H1 (cell line): Measurements from ENCODE around the gene SYNJ2. TPM values are rescaled to one million over a fixed set of nuclear protein-coding genes. Genes with fewer than 3 reads are reported as not detected.

Experiments used
- CTCF ChIA-PET: fragments of 300-600 bp; sonication (Branson Sonifier 250); formaldehyde crosslinking; loops from one replicate; lab custom pipeline; 2021; ENCODE audit not compliant: partially characterized antibody; lab: Charles Lee
- POLR2A ChIA-PET: fragments of 300-600 bp; sonication (Branson Sonifier 250); formaldehyde crosslinking; loops from one replicate; lab custom pipeline; 2021; ENCODE audit warnings: inconsistent platforms; ENCODE audit not compliant: partially characterized antibody; lab: Charles Lee
- DNase-seq, 2 experiments: peaks; one replicate each; pipeline versions ENCODE4 v3.0.0 to v3.0.0-alpha.2; 2010 to 2022; ENCODE audit warnings: low spot score in 2 of 2, low read depth in 1 of 2, mixed read lengths in 1 of 2
- FAIRE-seq: peaks from 2 replicates; lab custom pipeline; 2011; peaks lifted over from hg19 to GRCh38; lab: Jason Lieb, UNC
- H2AFZ ChIP-seq: 2 replicates; pipeline ENCODE4 v1.8.1; 2012; ENCODE audit warnings: low read length, inconsistent platforms
- H2AK5ac ChIP-seq: 2 replicates; pipeline ENCODE4 v1.6.1; 2013; ENCODE audit warnings: low read depth, low read length
- H2BK120ac ChIP-seq: replicated peaks from 2 replicates; pipeline ENCODE3; 2013; ENCODE audit warnings: low read depth, low read length, inconsistent platforms
- H2BK12ac ChIP-seq: 2 replicates; pipeline ENCODE4 v1.6.1; 2013; ENCODE audit warnings: low read depth, low read length
- H2BK15ac ChIP-seq: 2 replicates; pipeline ENCODE4 v1.6.1; 2013; ENCODE audit warnings: low read length
- H2BK20ac ChIP-seq: 2 replicates; pipeline ENCODE4 v1.6.1; 2013; ENCODE audit warnings: low read length
- H2BK5ac ChIP-seq: 2 replicates; pipeline ENCODE4 v1.6.1; 2013; ENCODE audit warnings: low read depth, low read length
- H3K14ac ChIP-seq: 2 replicates; pipeline ENCODE4 v1.6.1; 2013; ENCODE audit warnings: inconsistent platforms; ENCODE audit not compliant: insufficient read length
- H3K18ac ChIP-seq: 2 replicates; pipeline ENCODE4 v1.6.1; 2013; ENCODE audit warnings: low read length; ENCODE audit errors: extremely low read depth
- H3K23ac ChIP-seq: 2 replicates; pipeline ENCODE4 v1.6.1; 2013; ENCODE audit warnings: inconsistent platforms; ENCODE audit not compliant: insufficient read length
- H3K23me2 ChIP-seq: 2 replicates; pipeline ENCODE4 v1.6.1; 2013; ENCODE audit warnings: low read depth, low read length
- H3K27ac ChIP-seq: 2 replicates; pipeline ENCODE4 v1.6.1; 2011; ENCODE audit warnings: low read depth, low read length, inconsistent platforms
- H3K27me3 ChIP-seq, 4 experiments: replicated peaks in 1 of 4; 1 replicate in 1 of 4; 2 replicates in 3 of 4; pipeline versions ENCODE4 v1.6.1 to v1.8.1; 2011 to 2013; ENCODE audit warnings: low read length in 3 of 4, mild to moderate bottlenecking in 3 of 4, inconsistent platforms in 2 of 4, mixed read lengths in 2 of 4, moderate library complexity in 1 of 4; ENCODE audit not compliant: control insufficient read depth in 3 of 4, insufficient read depth in 3 of 4; ENCODE audit errors: extremely low read depth in 1 of 4
- H3K36me3 ChIP-seq, 4 experiments: 2 replicates each; pipeline versions ENCODE4 v1.6.1 to v1.8.1; 2011 to 2013; ENCODE audit warnings: mild to moderate bottlenecking in 4 of 4, low read length in 3 of 4, moderate library complexity in 2 of 4, control low read depth in 1 of 4, inconsistent platforms in 1 of 4; ENCODE audit not compliant: insufficient read depth in 4 of 4, control insufficient read depth in 2 of 4
- H3K4ac ChIP-seq: replicated peaks from 2 replicates; pipeline ENCODE3; 2013; ENCODE audit warnings: low read length, low read depth, mixed read lengths, inconsistent platforms; ENCODE audit not compliant: insufficient read length
- H3K4me1 ChIP-seq, 4 experiments: replicated peaks in 1 of 4; 1 replicate in 1 of 4; 2 replicates in 3 of 4; pipeline versions ENCODE4 v1.6.1 to v1.8.1; 2011 to 2013; ENCODE audit warnings: low read length in 3 of 4, inconsistent platforms in 2 of 4, mixed read lengths in 1 of 4; ENCODE audit not compliant: insufficient read depth in 4 of 4, control insufficient read depth in 3 of 4
- H3K4me2 ChIP-seq, 2 experiments: 2 replicates each; pipeline versions ENCODE4 v1.6.1 to v1.8.1; 2011 to 2013; ENCODE audit warnings: low read depth in 2 of 2, low read length in 2 of 2, control low read depth in 1 of 2, inconsistent platforms in 1 of 2, mild to moderate bottlenecking in 1 of 2; ENCODE audit not compliant: insufficient read depth in 1 of 2
- H3K4me3 ChIP-seq, 4 experiments: fragments of 200-600, 300-600 bp in 1 of 4; sonication (generic), shearing (Covaris generic), sonication (Bioruptor Twin) in 1 of 4; 2 replicates each; pipeline versions ENCODE4 v1.5.1 to v1.8.1; 2011 to 2016; ENCODE audit warnings: low read length in 4 of 4, low read depth in 3 of 4, control low read depth in 2 of 4, inconsistent platforms in 2 of 4, mild to moderate bottlenecking in 2 of 4, mixed read lengths in 1 of 4, moderate library complexity in 1 of 4; ENCODE audit not compliant: insufficient read depth in 2 of 4; ENCODE audit errors: extremely low read depth in 1 of 4
- H3K56ac ChIP-seq: replicated peaks from 2 replicates; pipeline ENCODE3; 2013; ENCODE audit warnings: low read depth, mild to moderate bottlenecking, mixed read lengths, low read length, inconsistent platforms; ENCODE audit not compliant: insufficient read length
- H3K79me1 ChIP-seq: 2 replicates; pipeline ENCODE4 v1.6.1; 2013; ENCODE audit warnings: low read depth, low read length, control low read depth
- H3K79me2 ChIP-seq, 2 experiments: 2 replicates each; pipeline versions ENCODE4 v1.6.1 to v1.8.1; 2012 to 2013; ENCODE audit warnings: low read length in 2 of 2, mild to moderate bottlenecking in 2 of 2, inconsistent platforms in 1 of 2; ENCODE audit not compliant: insufficient read depth in 2 of 2, control insufficient read depth in 1 of 2
- H3K9ac ChIP-seq, 4 experiments: replicated peaks in 1 of 4; 1 replicate in 1 of 4; 2 replicates in 3 of 4; pipeline versions ENCODE4 v1.6.1 to v1.8.1; 2011 to 2013; ENCODE audit warnings: low read depth in 3 of 4, low read length in 3 of 4, control low read depth in 2 of 4, mild to moderate bottlenecking in 2 of 4, moderate library complexity in 2 of 4, inconsistent platforms in 1 of 4; ENCODE audit errors: extremely low read depth in 1 of 4
- H3K9me3 ChIP-seq, 2 experiments: 2 replicates each; pipeline versions ENCODE4 v1.6.1 to v1.8.1; 2012 to 2013; ENCODE audit warnings: mild to moderate bottlenecking in 2 of 2, moderate library complexity in 2 of 2, control low read depth in 1 of 2, inconsistent platforms in 1 of 2, low read depth in 1 of 2, low read length in 1 of 2, mixed read lengths in 1 of 2; ENCODE audit not compliant: insufficient read depth in 2 of 2
- H4K20me1 ChIP-seq, 2 experiments: replicated peaks in 1 of 2; 2 replicates each; pipeline versions ENCODE3 to v1.8.1; 2011 to 2013; ENCODE audit warnings: inconsistent platforms in 2 of 2, low read length in 2 of 2, mild to moderate bottlenecking in 1 of 2; ENCODE audit not compliant: insufficient read depth in 2 of 2, control insufficient read depth in 1 of 2
- H4K5ac ChIP-seq: 2 replicates; pipeline ENCODE4 v1.6.1; 2013; ENCODE audit warnings: low read length, low read depth, mixed read lengths, inconsistent platforms; ENCODE audit not compliant: insufficient read length
- H4K8ac ChIP-seq: 2 replicates; pipeline ENCODE4 v1.8.0; 2013; ENCODE audit warnings: mild to moderate bottlenecking, moderate library complexity, low read length, inconsistent platforms; ENCODE audit not compliant: insufficient read depth; ENCODE audit errors: extremely low read depth
- H4K91ac ChIP-seq: replicated peaks from 2 replicates; pipeline ENCODE3; 2013; ENCODE audit warnings: low read length, mixed read lengths, inconsistent platforms; ENCODE audit not compliant: insufficient read length
- ASH2L ChIP-seq: fragments of 200-600, 300-600 bp; sonication (generic); IDR thresholded peaks from one replicate; pipeline ENCODE4 v1.7.1; 2017; ENCODE audit warnings: low read length
- EGR1 ChIP-seq: IDR thresholded peaks from 2 replicates; pipeline ENCODE4 v1.6.1; 2011; ENCODE audit warnings: low read depth, low read length, borderline replicate concordance
- HDAC6 ChIP-seq: IDR thresholded peaks from one replicate; pipeline ENCODE4 v1.7.1; 2012; ENCODE audit warnings: low read depth, mild to moderate bottlenecking, inconsistent platforms, low read length, moderate library complexity
- KDM1A ChIP-seq: fragments of 200-600, 300-600 bp; sonication (generic); IDR thresholded peaks from 2 replicates; pipeline ENCODE4 v1.7.1; 2016; ENCODE audit warnings: mild to moderate bottlenecking, low read length, borderline replicate concordance
- TAF1 ChIP-seq: IDR thresholded peaks from 2 replicates; pipeline ENCODE4 v1.6.1; 2011; ENCODE audit warnings: mild to moderate bottlenecking, low read depth, low read length
- WGBS, 2 experiments: shearing (Covaris generic) in 1 of 2; methylation state at CpG; one replicate each; pipeline versions ENCODE4 v1.1.6 to v1.1.7; 2013 to 2015; ENCODE audit warnings: low lambda C conversion rate in 2 of 2, mixed read lengths in 2 of 2, inconsistent platforms in 1 of 2, low coverage in 1 of 2, missing lambda C conversion rate in 1 of 2; ENCODE audit not compliant: insufficient replicate concordance in 2 of 2, insufficient coverage in 1 of 2, insufficient read length in 1 of 2; ENCODE audit errors: extremely low coverage in 1 of 2, missing lambda C conversion rate in 1 of 2; 5-methylcytosine and 5-hydroxymethylcytosine counted together
- polyA plus RNA-seq, 7 experiments: library from polyadenylated mRNA; depleted of rRNA in 3 of 7; stranded (reverse) in 5 of 7; unstranded in 2 of 7; fragments of >200 nt in 5 of 7; fragments of 200-250 nt in 2 of 7; gene quantifications; 1 replicate in 5 of 7; 2 replicates in 1 of 7; 4 replicates in 1 of 7; pipeline versions ENCODE4 v1.2.1 to v1.2.3, GENCODE V29; 2011 to 2013; ENCODE audit warnings: missing spikeins in 2 of 7, mixed read lengths in 2 of 7
- total RNA-seq: library from RNA; stranded (reverse); fragmentation: NEBNext Ultra II Directional; extraction: Animal tissue kit (Norgen Biotek cat#: 25700); gene quantifications from 2 replicates; pipeline ENCODE4 v1.2.1, GENCODE V29; 2021
- TF ChIP-seq, protein P1 (sequence below), 3 experiments: IDR thresholded peaks; 1 replicate in 2 of 3; 2 replicates in 1 of 3; pipeline versions ENCODE4 v1.5.1 to v1.6.1; 2011; ENCODE audit warnings: low read length in 3 of 3, mild to moderate bottlenecking in 3 of 3, inconsistent platforms in 2 of 3, low read depth in 1 of 3, moderate library complexity in 1 of 3; ENCODE audit not compliant: insufficient read depth in 1 of 3; ENCODE audit errors: control extremely low read depth in 1 of 3
- TF ChIP-seq, protein P2 (sequence below): IDR thresholded peaks from 2 replicates; pipeline ENCODE4 v1.6.1; 2012; ENCODE audit warnings: inconsistent platforms

SYNJ2 gene
- total and polyA plus RNA-seq, 2 of the 8 experiments (the other 6 are each of a cell fraction or from before 2014, with no cell fraction given), result 3.7 to 13.9 TPM

DNA sequence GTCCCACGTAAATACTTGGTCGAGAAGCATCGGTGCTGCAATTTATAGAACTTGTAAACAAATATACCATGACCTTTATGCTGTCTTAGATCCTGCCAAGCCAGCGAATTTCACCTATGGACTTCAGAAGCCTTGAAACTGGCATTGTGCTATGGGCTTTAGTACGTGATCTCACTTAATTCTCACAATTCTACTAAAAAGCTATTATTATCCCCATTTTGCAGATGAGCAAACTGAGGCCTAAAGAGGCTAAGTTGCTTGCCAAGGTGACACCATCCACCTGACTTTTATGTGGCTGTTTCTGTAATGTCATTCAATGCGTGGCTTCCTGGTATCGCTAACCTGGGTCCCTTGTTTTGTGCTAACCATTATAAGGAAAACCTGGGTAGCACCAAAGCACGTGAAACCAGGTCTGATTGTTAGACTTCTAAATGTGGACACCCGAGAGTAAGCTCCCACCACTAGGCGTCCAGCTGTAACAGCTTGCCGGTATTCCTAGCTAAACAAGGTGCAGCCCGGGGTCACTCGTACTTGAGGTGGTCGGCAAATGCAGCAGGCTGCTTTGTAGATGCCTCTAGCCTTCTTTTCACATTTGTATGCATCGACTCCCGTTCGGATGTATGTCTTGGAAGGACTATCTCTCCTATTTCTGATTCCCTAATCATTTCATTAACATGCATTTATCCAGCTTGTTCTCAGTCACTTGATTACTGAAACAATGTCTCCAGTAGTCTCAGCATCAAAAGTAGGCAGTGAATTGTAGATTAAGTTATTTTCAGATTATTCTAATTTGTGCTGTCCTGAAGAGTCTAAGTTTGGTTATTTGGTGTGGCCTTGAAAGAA, 1.1 kb downstream of the SYNJ2 start:
- H3K4me1 ChIP-seq, result peaks cover 4 to 24% (median 20%) of the 10 kb centered on the region in 4 experiments
- no peak overlapping the region for H3K9ac ChIP-seq
- no peak overlapping the region for H3K27ac ChIP-seq
- H4K91ac ChIP-seq, result no peak overlapping the region
- POLR2A ChIA-PET, result interaction anchor here (0.8 to 3.5 kb wide), 4 partner anchors 9 to 177 kb away, joined by 3 to 12 read pairs (median 4); no protein-coding TSS in a partner anchor
- no peak overlapping the region for H2AFZ ChIP-seq
- peak overlapping the region; percentile 78; the same call in 1 of the 2 replicates for H2BK12ac ChIP-seq
- no peaks in the 10 kb centered on the region for H3K9me3 ChIP-seq
- H2AK5ac ChIP-seq, result 0 out of 2 replicates have a peak overlapping the region, but pooled peaks have one; percentile 14
- H2BK15ac ChIP-seq, result no peak overlapping the region
- H3K18ac ChIP-seq, result no peak overlapping the region
- H3K4me3 ChIP-seq, result peak overlapping the region; percentile 50 to 81 (median 62); a peak in 7 of 8 replicates
- no peaks in the 10 kb centered on the region; the same call in 1 of the 2 replicates for H3K79me1 ChIP-seq
- H3K36me3 ChIP-seq, result no peaks in the 10 kb centered on the region
- WGBS, 2 experiments, result 66% methylated on average over 17 of the region's 17 CpGs; no CpG with 5 or more reads in 1 of the 2 experiments
- FAIRE-seq (no peak), DNase-seq (no peak)
- CTCF ChIA-PET, result interaction anchor here (0.7 to 2.6 kb wide), 11 partner anchors 12 to 89 kb away, joined by 3 to 12 read pairs (median 4); no protein-coding TSS in a partner anchor
- H4K5ac ChIP-seq, result no peak overlapping the region
- H3K23ac ChIP-seq, result no peak overlapping the region
- no peak overlapping the region for H3K56ac ChIP-seq
- H4K20me1 ChIP-seq, result no peaks in the 10 kb centered on the region
- 0 out of 2 replicates have a peak overlapping the region, but pooled peaks have one; percentile 31 for H2BK5ac ChIP-seq
- H3K27me3 ChIP-seq, result peaks cover 0 to 16% (median 11%) of the 10 kb centered on the region in 4 experiments; a peak in 5 of 7 replicates
- peak overlapping the region; percentile 24; the same call in 1 of the 2 replicates for H2BK20ac ChIP-seq
- no peak overlapping the region for H3K14ac ChIP-seq
- peaks cover 0 to 25% of the 10 kb centered on the region in 2 experiments; a peak in 2 of 4 replicates for H3K79me2 ChIP-seq
- no peak overlapping the region for H4K8ac ChIP-seq
- H3K23me2 ChIP-seq, result peaks cover 5% of the 10 kb centered on the region; the same call in 1 of the 2 replicates
- H2BK120ac ChIP-seq, result no peak overlapping the region
- peak overlapping the region; percentile 65 to 89 for H3K4me2 ChIP-seq
- H3K4ac ChIP-seq, result no peak overlapping the region
- TF ChIP-seq EGR1, result 0 out of 2 replicates have a peak, but pooled peaks have one; percentile 27
- no peak for TF ChIP-seq TAF1
- TF ChIP-seq, protein P1, sequence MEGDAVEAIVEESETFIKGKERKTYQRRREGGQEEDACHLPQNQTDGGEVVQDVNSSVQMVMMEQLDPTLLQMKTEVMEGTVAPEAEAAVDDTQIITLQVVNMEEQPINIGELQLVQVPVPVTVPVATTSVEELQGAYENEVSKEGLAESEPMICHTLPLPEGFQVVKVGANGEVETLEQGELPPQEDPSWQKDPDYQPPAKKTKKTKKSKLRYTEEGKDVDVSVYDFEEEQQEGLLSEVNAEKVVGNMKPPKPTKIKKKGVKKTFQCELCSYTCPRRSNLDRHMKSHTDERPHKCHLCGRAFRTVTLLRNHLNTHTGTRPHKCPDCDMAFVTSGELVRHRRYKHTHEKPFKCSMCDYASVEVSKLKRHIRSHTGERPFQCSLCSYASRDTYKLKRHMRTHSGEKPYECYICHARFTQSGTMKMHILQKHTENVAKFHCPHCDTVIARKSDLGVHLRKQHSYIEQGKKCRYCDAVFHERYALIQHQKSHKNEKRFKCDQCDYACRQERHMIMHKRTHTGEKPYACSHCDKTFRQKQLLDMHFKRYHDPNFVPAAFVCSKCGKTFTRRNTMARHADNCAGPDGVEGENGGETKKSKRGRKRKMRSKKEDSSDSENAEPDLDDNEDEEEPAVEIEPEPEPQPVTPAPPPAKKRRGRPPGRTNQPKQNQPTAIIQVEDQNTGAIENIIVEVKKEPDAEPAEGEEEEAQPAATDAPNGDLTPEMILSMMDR (IDR thresholded peaks at IDR 0.05; ENCODE audit: control extremely low read depth in 1 of 3, insufficient read depth in 1 of 3, low read depth in 1 of 3, low read length in 3 of 3), result peak in 1 of 3 experiments; percentile 25; a peak in 1 of 4 replicates
- no peak for TF ChIP-seq ASH2L
- TF ChIP-seq KDM1A, result peak; percentile 98
- TF ChIP-seq, protein P2, sequence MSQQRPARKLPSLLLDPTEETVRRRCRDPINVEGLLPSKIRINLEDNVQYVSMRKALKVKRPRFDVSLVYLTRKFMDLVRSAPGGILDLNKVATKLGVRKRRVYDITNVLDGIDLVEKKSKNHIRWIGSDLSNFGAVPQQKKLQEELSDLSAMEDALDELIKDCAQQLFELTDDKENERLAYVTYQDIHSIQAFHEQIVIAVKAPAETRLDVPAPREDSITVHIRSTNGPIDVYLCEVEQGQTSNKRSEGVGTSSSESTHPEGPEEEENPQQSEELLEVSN, result no peak
- no peak for TF ChIP-seq HDAC6
